RWPE2 (cell line): ENCODE results near the gene MLIP.
A peak's percentile ranks its signal among the peaks of the same experiment; 100 is the strongest.

Source experiments
- ATAC-seq: fragments of 200-7000 bp; cut with Tn5 transposase; 3 replicates; pipeline ENCODE4 v1.9.1; 2021; ENCODE audit warnings: low read depth
- DNase-seq: peaks from one replicate; pipeline ENCODE4 v3.0.0-alpha.2; 2020; ENCODE audit warnings: low spot score
- H3K27ac ChIP-seq: fragments of 450-650 bp; 2 replicates; pipeline ENCODE4 v1.5.1; 2017; ENCODE audit warnings: mild to moderate bottlenecking; ENCODE audit not compliant: poor library complexity, severe bottlenecking
- H3K27me3 ChIP-seq: fragments of 250-450 bp; sonication (Bioruptor Pico); 2 replicates; pipeline ENCODE4 v1.5.1; 2021; ENCODE audit warnings: mild to moderate bottlenecking, moderate library complexity; ENCODE audit not compliant: insufficient read depth, poor library complexity, severe bottlenecking
- H3K36me3 ChIP-seq: fragments of 250-450 bp; sonication (Bioruptor Pico); 2 replicates; pipeline ENCODE4 v1.5.1; 2020; ENCODE audit warnings: low read depth, mild to moderate bottlenecking, moderate library complexity
- H3K4me1 ChIP-seq: fragments of 250-450 bp; sonication (Bioruptor Pico); 2 replicates; pipeline ENCODE4 v1.5.1; 2021; ENCODE audit warnings: mild to moderate bottlenecking, moderate library complexity; ENCODE audit not compliant: insufficient read depth, poor library complexity, severe bottlenecking
- H3K4me3 ChIP-seq: fragments of 250-450 bp; sonication (Bioruptor Pico); 2 replicates; pipeline ENCODE4 v1.5.1; 2021; ENCODE audit warnings: mild to moderate bottlenecking, moderate library complexity; ENCODE audit not compliant: severe bottlenecking
- H3K9me3 ChIP-seq: fragments of 250-450 bp; sonication (Bioruptor Pico); 2 replicates; pipeline ENCODE4 v1.5.1; 2021; ENCODE audit warnings: mild to moderate bottlenecking, moderate library complexity; ENCODE audit not compliant: severe bottlenecking
- TF ChIP-seq, protein P1 (sequence below): fragments of 450-650 bp; IDR thresholded peaks from one replicate; pipeline ENCODE4 v1.5.1; 2017; ENCODE audit warnings: mild to moderate bottlenecking, moderate library complexity; ENCODE audit not compliant: poor library complexity, severe bottlenecking

Gene MLIP

DNA sequence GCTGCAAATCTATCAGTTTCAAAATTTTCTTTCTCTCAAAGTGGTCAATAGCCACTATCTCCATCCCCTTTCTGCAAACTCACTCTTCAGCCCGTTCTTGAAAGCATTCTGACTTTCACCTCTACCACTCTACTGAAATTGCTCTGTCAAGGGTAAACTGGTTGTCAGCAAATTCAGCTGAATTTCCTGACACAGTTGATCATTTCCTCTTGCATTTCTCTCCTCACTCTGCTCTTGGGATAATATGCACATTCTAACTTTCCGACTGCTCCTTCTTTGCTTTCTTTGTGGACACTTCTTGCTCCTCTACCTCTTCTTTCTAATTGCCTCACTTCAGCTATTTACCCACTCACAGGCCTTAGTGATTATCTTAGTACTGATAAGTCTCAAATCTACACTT lies 123.3 kb downstream of the MLIP start:
- Histone ChIP-seq H3K27ac (no peak overlapping the region), H3K4me3 (no peak overlapping the region), H3K9me3 (no peaks in the 10 kb centered on the region), H3K36me3 (no peaks in the 10 kb centered on the region), H3K4me1 (no peaks in the 10 kb centered on the region), H3K27me3 (no peaks in the 10 kb centered on the region)
- TF ChIP-seq, protein P1, sequence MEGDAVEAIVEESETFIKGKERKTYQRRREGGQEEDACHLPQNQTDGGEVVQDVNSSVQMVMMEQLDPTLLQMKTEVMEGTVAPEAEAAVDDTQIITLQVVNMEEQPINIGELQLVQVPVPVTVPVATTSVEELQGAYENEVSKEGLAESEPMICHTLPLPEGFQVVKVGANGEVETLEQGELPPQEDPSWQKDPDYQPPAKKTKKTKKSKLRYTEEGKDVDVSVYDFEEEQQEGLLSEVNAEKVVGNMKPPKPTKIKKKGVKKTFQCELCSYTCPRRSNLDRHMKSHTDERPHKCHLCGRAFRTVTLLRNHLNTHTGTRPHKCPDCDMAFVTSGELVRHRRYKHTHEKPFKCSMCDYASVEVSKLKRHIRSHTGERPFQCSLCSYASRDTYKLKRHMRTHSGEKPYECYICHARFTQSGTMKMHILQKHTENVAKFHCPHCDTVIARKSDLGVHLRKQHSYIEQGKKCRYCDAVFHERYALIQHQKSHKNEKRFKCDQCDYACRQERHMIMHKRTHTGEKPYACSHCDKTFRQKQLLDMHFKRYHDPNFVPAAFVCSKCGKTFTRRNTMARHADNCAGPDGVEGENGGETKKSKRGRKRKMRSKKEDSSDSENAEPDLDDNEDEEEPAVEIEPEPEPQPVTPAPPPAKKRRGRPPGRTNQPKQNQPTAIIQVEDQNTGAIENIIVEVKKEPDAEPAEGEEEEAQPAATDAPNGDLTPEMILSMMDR: no peak
- no peak for DNase-seq
- ATAC-seq: no peak

DNA sequence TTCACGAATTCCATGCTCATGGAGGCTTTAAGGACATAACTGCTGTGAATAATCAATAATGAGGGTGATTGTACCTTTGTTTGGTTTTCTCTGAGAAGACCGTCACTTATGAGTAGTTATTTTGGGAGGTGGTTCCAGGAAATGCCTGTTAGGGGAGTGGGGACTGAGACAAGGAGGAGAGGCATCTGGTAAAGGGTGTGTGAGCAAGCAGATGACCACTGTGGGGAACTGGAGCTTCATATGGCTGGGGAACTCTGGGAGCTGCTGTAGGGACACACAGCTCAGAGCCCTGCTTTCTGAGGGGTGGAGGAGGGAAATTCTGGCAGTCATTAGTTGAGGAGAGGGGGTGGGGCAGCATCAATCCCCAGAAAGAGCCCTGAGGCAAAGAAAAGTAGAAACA lies 125.7 kb downstream of the MLIP start:
- H3K4me3 ChIP-seq: no peak overlapping the region
- no peaks in the 10 kb centered on the region for H3K36me3 ChIP-seq
- TF ChIP-seq, protein P1: no peak
- no peak overlapping the region for H3K27ac ChIP-seq
- H3K27me3 ChIP-seq: no peaks in the 10 kb centered on the region
- ATAC-seq (peak; percentile 46; the same call in 1 of the 3 replicates), DNase-seq (no peak)
- H3K9me3 ChIP-seq: no peaks in the 10 kb centered on the region
- H3K4me1 ChIP-seq: no peaks in the 10 kb centered on the region

DNA sequence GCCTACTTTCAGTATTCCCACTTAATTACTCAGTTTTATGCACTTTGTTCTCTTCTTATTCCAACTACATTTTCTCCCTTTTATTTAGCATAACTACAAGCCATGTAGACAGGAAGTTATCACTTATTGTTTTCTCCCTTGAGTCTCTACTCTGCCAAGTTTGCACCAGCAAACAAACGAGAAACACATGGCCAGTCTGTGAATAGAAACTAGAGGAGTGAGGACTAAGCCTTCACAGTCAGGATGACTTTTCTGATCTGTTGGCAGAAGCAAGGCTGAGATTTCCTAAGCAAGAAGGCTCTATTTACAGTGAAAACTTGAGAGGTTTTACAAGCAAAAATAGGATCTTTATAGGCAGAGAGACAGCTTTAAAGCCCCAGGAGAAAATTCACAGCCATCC lies 127.2 kb downstream of the MLIP start:
- Histone ChIP-seq H3K27ac (no peak overlapping the region), H3K36me3 (no peaks in the 10 kb centered on the region), H3K4me1 (no peaks in the 10 kb centered on the region), H3K27me3 (no peaks in the 10 kb centered on the region), H3K4me3 (no peak overlapping the region), H3K9me3 (no peaks in the 10 kb centered on the region)
- no peak for DNase-seq
- TF ChIP-seq, protein P1: no peak
- no peak for ATAC-seq

DNA sequence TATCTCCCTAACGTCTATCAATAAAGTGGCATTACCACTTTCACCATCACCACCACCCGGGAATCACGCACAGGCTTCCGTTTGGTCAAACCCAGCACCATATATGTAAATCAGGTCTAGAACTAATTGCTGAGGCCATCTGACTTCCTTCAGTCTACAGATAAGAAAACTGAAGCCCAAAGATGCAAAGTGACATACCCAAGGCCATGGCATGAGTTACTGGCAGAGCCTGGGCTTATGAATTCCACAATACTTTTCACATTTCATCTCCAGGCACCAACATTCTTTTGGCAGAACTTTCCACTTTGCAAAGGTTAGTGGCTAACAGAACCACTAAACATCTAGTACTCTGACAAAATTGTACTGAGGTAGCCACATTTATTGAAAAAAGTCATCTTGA lies 132.5 kb downstream of the MLIP start:
- no peak for DNase-seq
- Histone ChIP-seq H3K4me3 (no peak overlapping the region), H3K27ac (no peak overlapping the region), H3K36me3 (no peaks in the 10 kb centered on the region), H3K9me3 (no peaks in the 10 kb centered on the region), H3K27me3 (no peaks in the 10 kb centered on the region), H3K4me1 (no peaks in the 10 kb centered on the region)
- ATAC-seq: no peak
- TF ChIP-seq, protein P1: no peak

DNA sequence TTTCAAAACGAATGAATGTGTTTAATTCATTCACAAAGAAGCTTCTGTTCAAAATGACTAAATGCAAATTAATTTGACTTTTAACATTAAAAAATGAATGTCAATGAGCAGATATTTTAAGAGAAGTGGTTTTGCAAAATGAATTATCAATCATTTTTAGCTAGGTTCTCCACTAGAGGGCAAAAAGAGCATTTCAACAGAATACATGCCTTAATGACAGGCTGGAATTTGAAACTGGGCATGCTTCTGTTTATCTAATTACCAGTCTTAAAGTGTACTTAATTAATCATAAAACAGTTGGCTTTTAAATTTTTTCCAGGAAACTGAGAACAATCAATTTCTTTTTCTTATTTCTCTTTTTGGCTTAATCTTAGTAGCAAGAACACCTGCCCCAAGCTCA lies 133.2 kb downstream of the MLIP start:
- Histone ChIP-seq H3K27ac (no peak overlapping the region), H3K36me3 (no peaks in the 10 kb centered on the region), H3K4me3 (no peak overlapping the region), H3K27me3 (no peaks in the 10 kb centered on the region), H3K9me3 (no peaks in the 10 kb centered on the region), H3K4me1 (no peaks in the 10 kb centered on the region)
- no peak for DNase-seq
- TF ChIP-seq, protein P1: peak; percentile 74
- ATAC-seq: no peak
